OCI-M2 (cell line): ENCODE results near the gene LRIF1.

ENCODE experiments used
- DNase-seq: peaks from one replicate; lab custom pipeline; 2025; ENCODE audit not compliant: unreplicated experiment; lab: John Stamatoyannopoulos, UW

LRIF1 gene

GRCh38 chr1:110897681-110898080 lies 66.0 kb downstream of the LRIF1 start:
- no peak for DNase-seq
